ENCODE data around the gene DIS3L2.

DIS3L2 gene

GRCh38 chr2:231987124-231987727 lies 25.7 kb downstream of the DIS3L2 start:
- H3K4me3 ChIP-seq (ENCODE audit: low read depth, low read length), result no peak overlapping the region
- H3K4me1 ChIP-seq (ENCODE audit: control insufficient read depth, insufficient read depth, low read length, unreplicated experiment), result peaks cover 10% of the 10 kb centered on the region
- peaks cover 46% of the 10 kb centered on the region for H3K79me2 ChIP-seq (ENCODE audit: control insufficient read depth, insufficient read depth, low read length, unreplicated experiment)
- H2AFZ ChIP-seq (ENCODE audit: low read length, unreplicated experiment), result no peak overlapping the region
- no peaks in the 10 kb centered on the region for H3K36me3 ChIP-seq (ENCODE audit: insufficient read depth, low read length)
- no peak overlapping the region for H3K27ac ChIP-seq (ENCODE audit: low read depth, low read length)
- no peaks in the 10 kb centered on the region for H3K27me3 ChIP-seq (ENCODE audit: insufficient read depth, low read length)

- Histone ChIP-seq H3K27me3 (ENCODE audit: insufficient read depth, low read length) (no peaks in the 10 kb centered on the region), H3K4me1 (ENCODE audit: control insufficient read depth, insufficient read depth, low read length, unreplicated experiment) (peaks cover 11% of the 10 kb centered on the region), H3K36me3 (ENCODE audit: insufficient read depth, low read length) (no peaks in the 10 kb centered on the region), H3K79me2 (ENCODE audit: control insufficient read depth, insufficient read depth, low read length, unreplicated experiment) (peaks cover 42% of the 10 kb centered on the region), H2AFZ (ENCODE audit: low read length, unreplicated experiment) (no peak overlapping the region), H3K4me3 (ENCODE audit: low read depth, low read length) (no peak overlapping the region), H3K27ac (ENCODE audit: low read depth, low read length) (no peak overlapping the region)
Measured at GRCh38 chr2:231988179-231988866, 26.8 kb downstream of the DIS3L2 start.

GRCh38 chr2:231991664-231992063 lies 30.2 kb downstream of the DIS3L2 start:
- H3K4me1 ChIP-seq (ENCODE audit: control insufficient read depth, insufficient read depth, low read length, unreplicated experiment), result peaks cover 11% of the 10 kb centered on the region
- H3K27me3 ChIP-seq (ENCODE audit: insufficient read depth, low read length), result no peaks in the 10 kb centered on the region
- no peak overlapping the region for H3K27ac ChIP-seq (ENCODE audit: low read depth, low read length)
- H3K79me2 ChIP-seq (ENCODE audit: control insufficient read depth, insufficient read depth, low read length, unreplicated experiment), result peaks cover 31% of the 10 kb centered on the region
- no peak overlapping the region for H3K4me3 ChIP-seq (ENCODE audit: low read depth, low read length)
- H2AFZ ChIP-seq (ENCODE audit: low read length, unreplicated experiment), result no peak overlapping the region
- H3K36me3 ChIP-seq (ENCODE audit: insufficient read depth, low read length), result no peaks in the 10 kb centered on the region

GRCh38 chr2:231992888-231993287 lies 31.4 kb downstream of the DIS3L2 start:
- Histone ChIP-seq H2AFZ (ENCODE audit: low read length, unreplicated experiment) (no peak overlapping the region), H3K27me3 (ENCODE audit: insufficient read depth, low read length) (no peaks in the 10 kb centered on the region), H3K36me3 (ENCODE audit: insufficient read depth, low read length) (no peaks in the 10 kb centered on the region), H3K79me2 (ENCODE audit: control insufficient read depth, insufficient read depth, low read length, unreplicated experiment) (peaks cover 33% of the 10 kb centered on the region), H3K27ac (ENCODE audit: low read depth, low read length) (no peak overlapping the region), H3K4me3 (ENCODE audit: low read depth, low read length) (no peak overlapping the region), H3K4me1 (ENCODE audit: control insufficient read depth, insufficient read depth, low read length, unreplicated experiment) (peaks cover 11% of the 10 kb centered on the region)

GRCh38 chr2:231996797-231997540 lies 35.5 kb downstream of the DIS3L2 start:
- no peak overlapping the region for H3K4me3 ChIP-seq (ENCODE audit: low read depth, low read length)
- H2AFZ ChIP-seq (ENCODE audit: low read length, unreplicated experiment), result no peak overlapping the region
- peaks cover 3% of the 10 kb centered on the region for H3K4me1 ChIP-seq (ENCODE audit: control insufficient read depth, insufficient read depth, low read length, unreplicated experiment)
- H3K27ac ChIP-seq (ENCODE audit: low read depth, low read length), result no peak overlapping the region
- no peaks in the 10 kb centered on the region for H3K36me3 ChIP-seq (ENCODE audit: insufficient read depth, low read length)
- H3K27me3 ChIP-seq (ENCODE audit: insufficient read depth, low read length), result no peaks in the 10 kb centered on the region
- H3K79me2 ChIP-seq (ENCODE audit: control insufficient read depth, insufficient read depth, low read length, unreplicated experiment), result peaks cover 21% of the 10 kb centered on the region

GRCh38 chr2:231998046-231998445 lies 36.5 kb downstream of the DIS3L2 start:
- no peak overlapping the region for H3K4me3 ChIP-seq (ENCODE audit: low read depth, low read length)
- H3K4me1 ChIP-seq (ENCODE audit: control insufficient read depth, insufficient read depth, low read length, unreplicated experiment), result no peaks in the 10 kb centered on the region
- no peak overlapping the region for H2AFZ ChIP-seq (ENCODE audit: low read length, unreplicated experiment)
- H3K79me2 ChIP-seq (ENCODE audit: control insufficient read depth, insufficient read depth, low read length, unreplicated experiment), result peaks cover 31% of the 10 kb centered on the region
- no peak overlapping the region for H3K27ac ChIP-seq (ENCODE audit: low read depth, low read length)
- no peaks in the 10 kb centered on the region for H3K27me3 ChIP-seq (ENCODE audit: insufficient read depth, low read length)
- no peaks in the 10 kb centered on the region for H3K36me3 ChIP-seq (ENCODE audit: insufficient read depth, low read length)

- H3K79me2 ChIP-seq (ENCODE audit: control insufficient read depth, insufficient read depth, low read length, unreplicated experiment), result peaks cover 32% of the 10 kb centered on the region
- H3K27ac ChIP-seq (ENCODE audit: low read depth, low read length), result no peak overlapping the region
- H3K27me3 ChIP-seq (ENCODE audit: insufficient read depth, low read length), result no peaks in the 10 kb centered on the region
- no peaks in the 10 kb centered on the region for H3K36me3 ChIP-seq (ENCODE audit: insufficient read depth, low read length)
- H3K4me3 ChIP-seq (ENCODE audit: low read depth, low read length), result no peak overlapping the region
- H2AFZ ChIP-seq (ENCODE audit: low read length, unreplicated experiment), result no peak overlapping the region
- H3K4me1 ChIP-seq (ENCODE audit: control insufficient read depth, insufficient read depth, low read length, unreplicated experiment), result no peaks in the 10 kb centered on the region
Measured at GRCh38 chr2:232000439-232000838, 38.9 kb downstream of the DIS3L2 start.

- H3K79me2 ChIP-seq (ENCODE audit: control insufficient read depth, insufficient read depth, low read length, unreplicated experiment), result peaks cover 31% of the 10 kb centered on the region
- no peak overlapping the region for H3K27ac ChIP-seq (ENCODE audit: low read depth, low read length)
Measured at GRCh38 chr2:232001073-232001472, 39.6 kb downstream of the DIS3L2 start.

GRCh38 chr2:232006253-232006652 lies 44.7 kb downstream of the DIS3L2 start:
- Histone ChIP-seq H3K4me1 (ENCODE audit: control insufficient read depth, insufficient read depth, low read length, unreplicated experiment) (peaks cover 12% of the 10 kb centered on the region), H2AFZ (ENCODE audit: low read length, unreplicated experiment) (no peak overlapping the region), H3K36me3 (ENCODE audit: insufficient read depth, low read length) (no peaks in the 10 kb centered on the region), H3K27ac (ENCODE audit: low read depth, low read length) (no peak overlapping the region), H3K27me3 (ENCODE audit: insufficient read depth, low read length) (no peaks in the 10 kb centered on the region), H3K79me2 (ENCODE audit: control insufficient read depth, insufficient read depth, low read length, unreplicated experiment) (peaks cover 37% of the 10 kb centered on the region), H3K4me3 (ENCODE audit: low read depth, low read length) (no peak overlapping the region)

More at GRCh38 chr2:232001073-232001472, 39.6 kb downstream of the DIS3L2 start:
- H2AFZ ChIP-seq (ENCODE audit: low read length, unreplicated experiment), result no peak overlapping the region
- H3K27me3 ChIP-seq (ENCODE audit: insufficient read depth, low read length), result no peaks in the 10 kb centered on the region
- no peak overlapping the region for H3K4me3 ChIP-seq (ENCODE audit: low read depth, low read length)
- no peaks in the 10 kb centered on the region for H3K4me1 ChIP-seq (ENCODE audit: control insufficient read depth, insufficient read depth, low read length, unreplicated experiment)
- H3K36me3 ChIP-seq (ENCODE audit: insufficient read depth, low read length), result no peaks in the 10 kb centered on the region

- no peak overlapping the region for H3K4me3 ChIP-seq (ENCODE audit: low read depth, low read length)
- H3K36me3 ChIP-seq (ENCODE audit: insufficient read depth, low read length), result no peaks in the 10 kb centered on the region
- peaks cover 25% of the 10 kb centered on the region for H3K4me1 ChIP-seq (ENCODE audit: control insufficient read depth, insufficient read depth, low read length, unreplicated experiment)
- no peak overlapping the region for H2AFZ ChIP-seq (ENCODE audit: low read length, unreplicated experiment)
- H3K27ac ChIP-seq (ENCODE audit: low read depth, low read length), result peak overlapping the region; percentile 56
- no peaks in the 10 kb centered on the region for H3K27me3 ChIP-seq (ENCODE audit: insufficient read depth, low read length)
- H3K79me2 ChIP-seq (ENCODE audit: control insufficient read depth, insufficient read depth, low read length, unreplicated experiment), result peaks cover 24% of the 10 kb centered on the region
Measured at GRCh38 chr2:232008907-232009638, 47.6 kb downstream of the DIS3L2 start.

Measured in ACC112 (cell line).